ENCODE measurements around the gene MYCBP2.
"Not testable (repeated sequence)": the region's sequence is repeated elsewhere in the genome, so short reads cannot be mapped to it uniquely, and the experiment has no call there.

Gene MYCBP2

DNA sequence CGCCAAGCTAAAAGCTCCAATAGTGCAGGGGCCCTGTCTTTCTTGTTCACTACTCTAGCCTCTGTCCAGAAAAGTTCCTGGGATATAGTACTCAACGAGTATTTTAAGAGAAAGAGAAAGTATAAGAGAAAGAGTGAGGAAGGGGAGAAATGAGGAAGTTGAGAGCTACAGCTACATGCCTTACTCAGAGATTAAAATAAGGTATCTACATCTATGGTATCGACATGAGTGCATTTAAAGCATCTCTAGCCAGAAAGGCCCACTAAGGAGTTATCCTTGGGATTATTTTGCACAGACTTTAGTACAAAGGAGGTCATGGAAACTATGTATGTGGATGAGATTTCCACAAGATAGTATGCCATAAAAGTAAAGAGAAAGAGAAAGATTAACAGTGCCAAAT lies 28.5 kb downstream of the MYCBP2 start:
- DNase-seq = no peak

DNA sequence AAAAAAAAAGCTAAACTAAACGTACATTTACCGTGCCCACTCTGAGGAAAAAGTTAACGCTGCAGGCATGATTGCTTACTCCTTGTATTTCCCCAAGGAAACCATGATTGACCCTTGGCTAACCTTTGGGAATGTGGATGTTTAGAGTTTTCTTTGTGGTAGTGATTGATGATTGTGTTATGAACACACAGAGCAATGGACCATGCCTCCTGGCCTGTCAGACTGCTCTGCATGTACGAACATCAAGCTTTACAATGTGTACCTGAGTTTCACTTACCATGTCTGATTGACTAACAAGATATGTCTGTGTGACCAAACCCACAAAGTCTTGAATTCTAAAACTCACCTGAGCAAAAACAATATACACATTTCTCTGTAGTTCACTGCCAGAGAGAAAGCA lies 35.1 kb downstream of the MYCBP2 start:
- DNase-seq = no peak

DNA sequence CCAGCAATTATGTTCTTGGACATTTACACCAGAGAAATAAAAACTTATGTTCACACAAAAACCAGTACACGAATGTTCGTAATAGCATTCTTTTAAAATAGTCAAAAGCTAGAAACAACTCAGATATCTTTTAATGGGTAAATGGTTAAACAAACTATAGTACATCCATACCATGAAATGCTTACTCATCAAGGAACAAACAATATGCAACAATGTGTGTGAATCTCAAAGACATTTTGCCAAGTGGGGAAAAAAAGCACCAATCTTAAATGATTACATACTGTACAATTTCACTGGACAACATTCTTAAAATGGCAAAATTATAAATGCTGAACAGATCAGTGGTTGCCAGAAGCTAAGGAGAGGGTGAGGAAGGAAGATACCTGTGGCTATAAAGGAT lies 36.6 kb downstream of the MYCBP2 start:
- no peak for DNase-seq

DNA sequence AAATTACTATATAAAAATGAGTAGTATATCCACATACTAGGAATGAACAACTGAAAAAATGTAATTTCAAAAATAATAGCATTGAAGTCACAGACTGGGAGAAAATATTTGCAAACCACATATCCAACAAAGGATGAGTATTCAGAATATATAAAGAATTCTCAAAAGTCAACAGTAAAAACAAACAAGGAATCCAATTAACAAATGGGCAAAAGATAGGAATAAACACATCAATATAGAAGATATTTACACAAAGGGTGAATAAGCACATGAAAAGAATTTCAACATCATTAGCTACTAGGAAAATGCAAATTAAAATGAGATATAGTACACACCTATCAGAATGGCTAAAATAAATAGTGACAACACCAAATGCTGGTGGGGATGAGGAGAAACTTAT lies 37.0 kb downstream of the MYCBP2 start:
- DNase-seq = no peak

DNA sequence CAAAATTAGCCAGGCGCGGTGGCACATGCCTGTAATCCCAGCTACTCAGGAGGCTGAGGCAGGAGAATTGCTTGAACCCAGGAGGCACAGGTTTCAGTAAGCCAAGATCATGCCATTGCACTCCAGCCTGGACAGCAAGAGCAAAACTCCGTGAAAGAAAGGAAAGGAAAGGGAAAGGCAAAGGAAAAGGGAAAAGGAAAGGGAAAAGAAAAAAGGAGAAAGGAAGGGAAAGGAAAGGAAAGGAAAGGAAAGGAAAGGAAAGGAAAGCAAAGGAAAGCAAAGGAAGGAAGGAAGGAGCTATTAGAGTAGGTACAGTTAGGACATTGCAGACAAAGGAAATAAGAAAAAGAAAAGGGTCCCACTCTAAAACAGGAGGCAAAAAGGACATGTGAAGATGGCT lies 41.3 kb downstream of the MYCBP2 start:
- DNase-seq = not testable (repeated sequence)

DNA sequence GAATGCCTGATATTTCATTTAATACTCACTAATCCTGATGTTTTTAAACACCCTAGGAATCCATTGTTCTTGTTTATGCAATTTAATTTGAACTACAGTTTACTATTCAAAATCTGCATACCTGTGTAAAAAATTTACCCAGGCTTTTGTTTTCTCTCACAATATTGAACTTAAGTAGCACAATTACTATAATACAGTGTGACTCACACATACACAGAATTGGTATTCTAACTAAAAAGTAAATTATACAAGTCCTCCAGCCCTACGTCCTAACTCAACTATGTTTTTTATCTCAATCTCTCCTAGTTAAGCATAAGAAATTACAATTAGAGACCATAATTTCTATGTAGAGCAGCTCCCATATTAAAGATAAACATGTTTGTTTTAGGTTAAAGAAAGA lies 41.8 kb downstream of the MYCBP2 start:
- DNase-seq = no peak

DNA sequence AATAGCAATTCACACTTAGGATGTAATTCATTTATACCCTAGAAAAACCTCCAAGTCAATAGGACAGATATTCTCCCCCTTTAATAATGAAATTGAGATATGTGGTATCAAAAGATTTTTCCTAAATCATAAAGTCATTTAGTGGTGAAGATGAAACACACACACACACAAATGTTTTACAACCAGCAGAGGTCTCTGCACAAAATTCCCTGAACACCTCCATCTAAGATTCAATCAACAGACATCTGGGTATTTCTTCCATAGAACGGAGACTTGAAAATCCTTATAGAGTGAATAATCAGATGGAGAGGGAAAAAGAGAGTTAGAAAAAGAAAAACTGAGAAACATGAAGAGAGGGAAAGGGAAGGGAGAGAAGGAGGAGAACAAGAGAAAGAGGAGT lies 52.8 kb downstream of the MYCBP2 start:
- DNase-seq = no peak

DNA sequence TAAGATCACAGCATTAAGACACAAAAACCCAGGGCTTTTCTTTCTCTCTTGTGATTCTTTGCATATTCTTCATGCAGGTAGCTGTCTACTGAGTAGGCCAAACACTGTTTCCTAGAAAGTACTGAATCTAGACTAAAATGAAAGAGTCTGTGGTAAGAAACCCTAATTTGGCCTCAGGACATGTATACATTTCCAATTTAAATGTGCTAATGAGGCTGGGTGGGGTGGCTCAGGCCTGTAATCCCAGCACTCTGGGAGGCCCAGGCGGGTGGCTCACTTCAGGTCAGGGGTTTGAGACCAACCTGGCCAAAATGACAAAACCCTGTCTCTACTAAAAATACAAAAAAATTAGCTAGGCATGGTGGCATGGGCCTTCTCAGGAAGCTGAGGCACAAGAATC lies 57.8 kb downstream of the MYCBP2 start:
- DNase-seq = no peak

DNA sequence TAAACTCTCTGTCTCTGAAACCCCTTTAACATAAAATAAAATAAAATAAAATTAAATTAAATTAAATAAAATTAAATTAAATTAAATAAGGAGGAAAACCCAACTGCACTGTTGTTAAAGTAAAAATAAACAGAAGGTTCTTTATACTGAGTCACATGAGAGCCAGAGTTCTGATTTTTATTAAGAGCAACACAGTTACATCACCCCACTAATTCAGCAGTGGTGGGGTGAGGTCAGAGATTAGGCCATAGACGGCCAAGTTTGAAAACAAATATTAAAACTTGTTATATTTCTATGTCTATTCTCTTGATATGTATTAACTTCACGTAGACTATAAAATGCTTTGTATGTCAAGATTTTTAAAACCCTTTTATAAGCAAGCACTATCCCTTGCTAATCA lies 59.5 kb downstream of the MYCBP2 start:
- DNase-seq = no peak

DNA sequence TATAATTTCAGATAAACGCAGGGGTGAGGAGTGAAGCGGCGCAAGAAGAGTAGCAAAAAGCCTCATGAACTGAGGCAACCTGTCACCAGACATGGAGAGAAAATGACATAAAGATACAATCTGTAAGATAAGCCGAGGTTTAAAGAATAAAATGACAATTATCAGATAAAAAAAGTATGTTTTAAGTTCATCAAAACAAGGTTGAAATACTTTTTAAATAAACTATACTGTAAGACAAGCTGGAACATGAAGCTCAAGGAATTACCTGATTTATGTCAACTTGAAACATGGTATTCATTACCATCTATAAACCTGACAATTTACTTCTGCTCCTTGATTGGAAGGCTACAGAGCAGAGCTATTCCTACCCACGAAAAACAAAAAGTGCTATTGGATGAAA lies 61.6 kb downstream of the MYCBP2 start:
- DNase-seq = no peak

DNA sequence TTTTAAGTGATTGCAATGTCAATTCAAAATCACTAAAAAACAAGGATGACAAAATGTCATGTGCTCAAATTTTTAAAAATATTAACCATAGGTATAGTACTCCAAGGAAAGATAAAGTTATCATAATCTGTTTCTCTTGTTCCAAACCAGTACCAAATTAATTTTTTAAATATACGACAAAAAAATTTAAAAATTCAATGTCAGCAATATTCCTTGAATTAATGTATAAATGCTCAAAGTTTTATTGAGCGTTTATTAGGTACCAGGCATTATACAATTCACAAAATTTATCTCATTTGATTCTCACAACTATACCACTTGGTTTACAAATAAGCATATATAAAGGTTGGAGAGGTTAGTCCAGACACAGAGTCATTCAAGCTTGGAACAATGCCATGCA lies 64.7 kb downstream of the MYCBP2 start:
- no peak for DNase-seq

DNA sequence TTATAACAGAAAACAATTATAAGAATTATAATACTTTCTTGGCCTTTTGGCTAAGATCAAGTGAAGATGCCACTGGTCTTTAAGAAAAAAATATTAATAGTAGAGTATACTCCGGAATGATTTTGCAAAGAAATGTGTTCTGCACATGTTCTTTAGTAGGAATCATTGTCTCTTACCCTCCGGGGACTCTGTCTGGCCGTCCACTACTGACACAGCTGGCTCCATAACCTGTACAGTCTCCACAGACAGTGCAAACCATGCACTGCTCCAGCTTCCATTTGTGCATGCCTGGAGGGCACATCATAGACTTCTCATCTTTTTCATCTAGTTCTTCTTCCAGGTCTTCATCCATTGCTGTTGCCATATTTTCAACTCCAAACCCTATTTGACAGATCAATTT lies 75.9 kb downstream of the MYCBP2 start:
- no peak for DNase-seq

DNA sequence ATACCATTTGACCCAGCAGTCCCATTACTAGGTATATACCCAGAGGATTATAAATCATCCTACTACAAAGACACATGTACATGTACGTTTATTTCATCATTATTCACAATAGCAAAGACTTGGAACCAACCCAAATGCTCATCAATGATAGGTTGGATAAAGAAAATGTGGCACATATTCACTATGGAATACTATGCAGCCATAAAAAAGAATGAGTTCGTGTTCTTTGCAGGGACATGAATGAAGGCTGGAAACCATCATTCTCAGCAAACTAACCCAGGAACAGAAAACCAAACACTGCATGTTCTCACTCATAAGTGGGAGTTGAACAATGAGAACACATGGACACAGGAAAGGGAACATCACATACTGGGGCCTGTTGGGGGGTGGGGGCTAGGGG lies 81.7 kb downstream of the MYCBP2 start:
- DNase-seq = not testable (repeated sequence)

DNA sequence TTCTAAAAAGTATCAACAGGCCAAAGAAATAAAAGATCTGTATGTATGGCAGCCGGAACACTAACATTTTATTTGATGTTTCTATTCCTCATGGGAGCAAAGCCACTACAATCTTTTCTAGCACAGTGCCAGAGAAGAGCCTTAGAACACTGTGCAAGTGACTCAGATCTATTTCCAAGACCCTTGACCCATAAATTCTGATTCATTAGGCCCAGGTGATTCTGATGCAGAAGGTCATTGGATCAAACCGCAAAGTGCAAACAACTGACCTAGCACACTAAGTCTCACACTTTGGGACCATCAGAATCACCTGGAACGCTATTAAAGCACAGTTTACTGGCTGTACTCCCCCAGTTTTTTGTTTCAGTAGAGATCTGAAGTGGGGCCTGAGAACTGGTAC lies 87.6 kb downstream of the MYCBP2 start:
- no peak for DNase-seq

DNA sequence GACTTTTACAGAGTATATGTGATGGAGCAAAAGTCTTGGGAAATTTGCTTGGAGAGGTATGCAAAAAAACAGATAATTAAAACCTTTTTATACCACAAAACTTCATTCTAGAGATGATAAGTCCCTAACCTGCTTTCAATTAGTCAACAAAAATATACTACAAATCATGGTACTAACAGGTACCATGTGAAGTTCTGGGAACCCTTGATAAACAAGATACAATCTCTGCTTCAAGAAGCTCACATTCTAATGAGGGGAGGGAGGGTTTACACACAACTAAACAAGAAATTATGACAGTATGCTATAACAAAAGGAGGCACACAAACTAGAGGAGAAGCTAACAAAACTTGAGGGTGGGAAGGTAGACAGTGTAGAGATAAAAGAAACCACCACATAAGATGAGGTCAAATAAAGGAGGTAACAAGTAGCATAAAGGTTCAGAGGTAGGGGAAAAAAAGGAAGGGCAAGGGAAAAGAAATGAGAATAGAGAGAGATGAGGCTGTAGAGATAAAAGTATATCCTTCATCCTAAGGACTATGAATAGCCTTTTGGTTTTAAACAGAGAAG lies 91.4 kb downstream of the MYCBP2 start:
- DNase-seq = no peak

DNA sequence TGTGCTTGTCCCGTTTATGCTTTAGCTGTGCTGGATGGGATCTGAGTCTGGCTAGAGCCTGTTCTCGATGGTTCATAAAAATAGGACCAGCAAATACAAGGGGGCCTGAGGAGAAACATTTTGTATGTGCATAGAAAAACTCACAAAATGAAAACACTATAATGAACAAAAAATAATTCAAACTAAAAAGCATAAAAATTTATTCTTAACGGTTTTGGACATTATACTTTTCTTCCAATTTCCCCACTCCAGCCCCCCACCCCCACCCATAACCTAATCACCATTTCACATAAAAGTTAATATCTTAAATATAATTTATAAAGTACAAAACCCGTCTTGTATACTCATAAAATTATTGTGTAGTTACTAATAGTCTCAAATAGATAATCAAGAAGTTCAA lies 93.7 kb downstream of the MYCBP2 start:
- no peak for DNase-seq

DNA sequence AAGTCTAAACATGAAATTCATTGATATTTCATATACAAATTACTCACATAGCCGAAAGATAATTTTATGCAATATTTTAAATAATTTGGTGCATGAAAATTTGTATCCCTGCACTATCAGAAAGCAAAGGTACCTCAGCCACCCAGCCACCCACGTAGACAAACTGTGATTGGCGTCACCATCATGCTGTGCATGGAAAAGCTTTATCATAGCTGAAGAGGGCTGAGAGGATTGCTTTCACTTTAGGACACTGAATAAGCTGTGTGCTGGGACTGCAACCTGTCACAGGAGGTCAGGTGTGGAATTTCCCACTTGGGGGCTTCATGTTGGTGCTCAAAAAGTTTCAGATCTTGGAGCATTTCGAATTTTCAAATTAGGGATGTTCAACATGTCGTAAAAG lies 96.3 kb downstream of the MYCBP2 start:
- no peak for DNase-seq

DNA sequence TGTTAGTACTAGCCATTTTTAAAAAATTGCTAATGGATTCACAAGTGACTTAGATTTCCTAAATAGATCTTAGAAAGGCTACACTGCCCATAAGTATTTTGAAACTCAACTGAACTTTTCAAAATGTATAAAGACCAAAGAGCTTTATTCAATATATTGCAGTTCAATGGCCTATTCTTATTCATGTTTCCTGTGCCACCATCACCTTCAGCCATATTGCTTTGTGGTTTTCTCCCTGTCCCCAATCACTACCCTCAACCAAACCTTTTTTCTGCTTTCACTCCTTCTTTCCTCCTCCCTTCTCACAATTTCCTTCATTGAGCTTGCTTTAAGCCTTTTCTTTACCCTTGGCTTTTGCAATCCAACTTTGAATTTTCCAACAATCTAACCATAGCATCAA lies 100.9 kb downstream of the MYCBP2 start:
- no peak for DNase-seq

DNA sequence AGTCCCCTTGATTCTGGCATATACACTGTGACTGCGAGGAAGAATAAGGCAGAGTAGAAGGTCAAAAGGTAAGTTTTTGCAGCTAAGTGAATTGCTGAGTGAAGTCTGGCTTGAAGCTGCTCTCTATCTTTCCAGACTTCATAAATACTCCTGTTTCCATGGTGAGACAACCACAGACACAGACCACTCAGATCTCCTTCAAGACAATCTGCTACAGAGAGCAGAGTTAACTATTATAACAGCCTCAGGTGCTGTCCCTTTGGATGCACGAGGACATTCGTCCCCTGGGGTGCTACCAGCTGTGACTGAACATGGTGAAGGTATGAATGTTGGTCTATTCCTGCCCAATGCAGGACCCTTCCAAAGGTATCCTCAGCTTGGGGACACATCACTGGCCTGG lies 104.0 kb downstream of the MYCBP2 start:
- no peak for DNase-seq

DNA sequence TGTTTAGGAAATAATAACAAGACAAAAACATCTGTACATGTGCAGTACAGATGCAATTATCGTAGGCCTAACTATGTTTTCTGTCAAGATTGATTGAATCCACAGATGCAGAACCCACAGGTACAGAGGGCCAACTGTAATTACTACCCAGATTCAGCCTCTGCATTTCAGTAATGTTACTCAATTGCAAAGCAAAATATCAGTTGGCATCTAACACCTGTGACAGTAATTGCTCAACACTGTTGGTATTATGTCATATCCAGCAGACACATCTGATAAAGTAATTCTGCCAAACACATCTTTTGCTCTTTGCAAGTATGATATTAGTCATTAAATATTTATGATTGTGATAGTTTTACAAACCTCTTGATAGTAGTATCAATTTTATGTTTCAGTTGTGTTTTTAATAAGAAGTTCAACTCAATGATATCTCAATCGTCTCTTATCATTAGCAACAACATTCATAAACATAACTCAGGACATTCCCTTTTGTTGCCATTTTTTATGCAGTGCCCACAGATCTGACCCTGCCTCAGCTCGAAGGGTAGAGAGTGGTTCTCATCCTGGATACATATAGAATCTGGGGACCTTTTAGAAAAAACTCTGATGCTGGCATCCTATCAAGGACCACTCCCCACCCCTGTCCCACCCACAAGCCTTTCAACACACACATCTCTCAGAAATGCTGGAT lies 104.7 kb downstream of the MYCBP2 start:
- DNase-seq = no peak

DNA sequence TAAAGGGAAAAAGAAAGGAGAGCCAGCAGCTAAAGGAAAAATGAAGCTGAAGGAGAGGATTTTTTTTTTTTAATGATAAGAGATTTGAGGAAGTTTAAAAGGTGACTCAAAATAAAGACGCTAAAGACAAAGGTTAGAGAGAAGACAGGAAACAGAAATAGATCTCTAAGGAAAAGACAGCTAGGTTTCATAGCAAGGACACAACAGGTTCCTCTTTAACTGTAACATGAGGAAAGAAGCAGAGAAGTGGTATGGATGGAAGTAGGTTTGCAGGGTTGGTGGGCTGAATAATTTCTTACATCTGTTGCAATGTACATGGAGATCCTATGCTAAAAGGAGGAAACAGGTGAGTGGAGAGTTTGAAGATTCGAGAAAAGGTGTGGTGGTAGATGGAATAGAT lies 107.5 kb downstream of the MYCBP2 start:
- DNase-seq = no peak

DNA sequence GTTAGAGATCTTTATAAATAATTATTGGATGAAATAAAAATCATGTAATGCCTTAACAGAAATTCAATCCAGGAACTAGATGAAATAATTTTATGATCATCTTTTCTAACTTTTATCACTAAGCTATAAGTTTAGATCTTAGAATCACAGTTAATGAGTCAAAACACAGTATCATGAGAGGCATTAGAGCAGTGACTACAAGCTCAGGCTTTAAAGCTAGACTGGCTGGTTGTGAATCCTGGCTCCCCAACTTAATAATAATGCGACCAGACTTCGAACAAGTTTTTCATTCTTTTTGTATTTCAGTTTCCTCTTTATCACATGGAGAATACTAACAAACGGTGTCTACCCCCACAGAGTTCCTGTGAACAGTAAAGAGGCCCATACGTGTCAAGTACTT lies 108.6 kb downstream of the MYCBP2 start:
- no peak for DNase-seq

DNA sequence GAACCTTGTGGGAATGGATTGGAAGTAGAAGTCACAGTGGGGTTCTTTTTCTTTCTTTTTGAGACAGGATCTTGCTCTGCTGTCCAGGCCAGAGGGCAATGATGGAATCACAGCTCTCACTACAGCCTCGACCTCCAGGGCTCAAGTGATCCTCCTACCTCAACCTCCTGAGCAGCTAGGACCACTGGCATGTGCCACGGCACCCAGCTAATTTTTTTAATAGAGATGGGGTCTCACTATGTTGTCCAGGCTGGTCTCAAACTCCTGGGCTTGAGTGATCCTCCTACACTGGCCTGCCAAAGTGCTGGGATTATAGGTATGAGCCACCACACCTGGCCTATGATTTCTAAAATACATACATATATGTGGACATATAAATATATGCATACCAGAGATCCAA lies 111.4 kb downstream of the MYCBP2 start:
- DNase-seq = no peak

DNA sequence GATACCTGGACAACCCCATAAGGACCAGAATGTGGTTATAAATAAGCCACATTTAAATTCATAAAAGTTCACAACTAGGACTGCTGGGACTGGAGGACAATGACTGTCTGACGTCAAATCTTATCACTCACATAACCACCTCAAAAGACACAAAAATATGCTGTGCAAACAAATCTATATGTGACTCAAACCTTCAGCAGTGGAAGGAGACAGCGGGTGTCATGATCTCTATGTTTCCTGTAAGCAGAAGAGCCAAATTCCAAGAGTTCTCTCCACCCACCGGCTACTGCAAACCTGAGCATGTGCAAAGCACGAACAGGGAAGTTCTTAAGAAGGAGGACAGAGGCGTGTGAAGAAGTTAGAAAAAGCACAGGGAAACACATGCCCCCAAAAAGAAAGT lies 113.2 kb downstream of the MYCBP2 start:
- DNase-seq = no peak

DNA sequence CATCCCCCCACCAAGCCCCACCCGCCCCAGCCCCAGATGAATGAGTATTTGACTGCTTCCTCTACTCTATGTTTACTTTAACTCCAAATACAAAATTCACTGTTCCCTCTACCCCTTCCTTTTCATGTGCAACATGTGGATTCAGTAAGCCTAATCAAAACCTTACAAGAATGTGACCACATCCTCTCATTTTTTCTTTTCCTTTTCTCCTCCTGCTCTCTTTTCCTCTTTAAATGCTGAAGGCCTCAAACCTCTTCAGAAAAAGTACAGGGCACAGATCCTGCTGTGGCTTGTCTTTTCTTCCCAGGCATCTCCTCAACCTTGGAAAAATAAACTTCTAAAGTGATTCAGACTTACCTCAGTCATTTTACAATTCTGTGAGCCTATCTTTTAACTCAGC lies 119.0 kb downstream of the MYCBP2 start:
- DNase-seq = no peak
